ENCODE data around the gene FAM114A1. TPM values are rescaled to one million over a fixed set of nuclear protein-coding genes. Genes with fewer than 3 reads are reported as not detected.

FAM114A1 gene
- total RNA-seq, 4 donors from 2014 or later: 87.4 to 164 (median 109) TPM

- no peak for TF ChIP-seq CTCF (IDR thresholded peaks at IDR 0.05; ENCODE audit: low read depth)
These were observed 8.1 kb upstream of the FAM114A1 start for GRCh38 chr4:38859501-38859900.

GRCh38 chr4:38860788-38861424, 6.7 kb upstream of the FAM114A1 start:
- TF ChIP-seq CTCF (IDR thresholded peaks at IDR 0.05; ENCODE audit: low read depth): no peak

- TF ChIP-seq CTCF (IDR thresholded peaks at IDR 0.05; ENCODE audit: low read depth): no peak
These were observed 5.8 kb upstream of the FAM114A1 start for GRCh38 chr4:38861791-38862190.

GRCh38 chr4:38865445-38865844, 2.2 kb upstream of the FAM114A1 start:
- TF ChIP-seq CTCF (IDR thresholded peaks at IDR 0.05; ENCODE audit: low read depth): no peak

GRCh38 chr4:38866973-38867477, 581 bp upstream of the FAM114A1 start:
- no peak for TF ChIP-seq CTCF (IDR thresholded peaks at IDR 0.05; ENCODE audit: low read depth)

GRCh38 chr4:38868059-38868960, 704 bp downstream of the FAM114A1 start:
- TF ChIP-seq CTCF (IDR thresholded peaks at IDR 0.05; ENCODE audit: low read depth): no peak

- no peak for TF ChIP-seq CTCF (IDR thresholded peaks at IDR 0.05; ENCODE audit: low read depth)
These were observed 1.9 kb downstream of the FAM114A1 start for GRCh38 chr4:38869511-38869910.

All from subcutaneous adipose tissue (tissue), 4 donors.